Retina (tissue), 1 donor: Measurements from ENCODE around the gene INF2.
"Not testable (repeated sequence)": the region's sequence is repeated elsewhere in the genome, so short reads cannot be mapped to it uniquely, and the experiment has no call there.

Experiments
- DNase-seq: peaks from one replicate; pipeline ENCODE4 v3.0.0-alpha.2; 2016

The INF2 gene

GRCh38 chr14:104739546-104740516 lies 50.4 kb downstream of the INF2 start:
- no peak for DNase-seq

- no peak for DNase-seq
Observed at GRCh38 chr14:104741108-104741802, 51.8 kb downstream of the INF2 start.

- no peak for DNase-seq
Observed at GRCh38 chr14:104741803-104742251, 52.4 kb downstream of the INF2 start.

- no peak for DNase-seq
Observed at GRCh38 chr14:104742586-104743455, 53.4 kb downstream of the INF2 start.

GRCh38 chr14:104743461-104744380 lies 54.3 kb downstream of the INF2 start:
- DNase-seq: no peak

- no peak for DNase-seq
Observed at GRCh38 chr14:104744484-104744883, 55.1 kb downstream of the INF2 start.

GRCh38 chr14:104745431-104745830 lies 56.0 kb downstream of the INF2 start:
- DNase-seq: no peak

GRCh38 chr14:104746071-104746545 lies 56.7 kb downstream of the INF2 start:
- DNase-seq: no peak

GRCh38 chr14:104746934-104747481 lies 57.6 kb downstream of the INF2 start:
- DNase-seq: no peak

GRCh38 chr14:104747876-104748275 lies 58.5 kb downstream of the INF2 start:
- DNase-seq: no peak

GRCh38 chr14:104749111-104749649 lies 59.8 kb downstream of the INF2 start:
- no peak for DNase-seq

- no peak for DNase-seq
Observed at GRCh38 chr14:104750056-104750752, 60.8 kb downstream of the INF2 start.

GRCh38 chr14:104750753-104751057 lies 61.3 kb downstream of the INF2 start:
- DNase-seq: not testable (repeated sequence)

- no peak for DNase-seq
Observed at GRCh38 chr14:104751539-104752422, 62.4 kb downstream of the INF2 start.

- no peak for DNase-seq
Observed at GRCh38 chr14:104752423-104752734, 63.0 kb downstream of the INF2 start.

GRCh38 chr14:104752735-104753527 lies 63.5 kb downstream of the INF2 start, which contains the start of gene SIVA1:
SIVA1 (plus strand) TSS chr14:104753147; CDS start chr14:104753202, 55 bp downstream.
- DNase-seq: peak; percentile 99

GRCh38 chr14:104753528-104754212 lies 64.3 kb downstream of the INF2 start:
- DNase-seq: no peak
